Vein endothelial cell (primary cell): ENCODE measurements around the gene HEMK1. TPM values are rescaled to one million over a fixed set of nuclear protein-coding genes. Genes with fewer than 3 reads are reported as not detected.

ENCODE experiments used
- total RNA-seq: library from RNA; depleted of rRNA; stranded (reverse); fragments of >200 nt; gene quantifications from 2 replicates; pipeline ENCODE4 v1.2.3, GENCODE V29; 2012

Gene HEMK1
- 7.8 and 9.8 TPM in 2 replicates for total RNA-seq

DNA sequence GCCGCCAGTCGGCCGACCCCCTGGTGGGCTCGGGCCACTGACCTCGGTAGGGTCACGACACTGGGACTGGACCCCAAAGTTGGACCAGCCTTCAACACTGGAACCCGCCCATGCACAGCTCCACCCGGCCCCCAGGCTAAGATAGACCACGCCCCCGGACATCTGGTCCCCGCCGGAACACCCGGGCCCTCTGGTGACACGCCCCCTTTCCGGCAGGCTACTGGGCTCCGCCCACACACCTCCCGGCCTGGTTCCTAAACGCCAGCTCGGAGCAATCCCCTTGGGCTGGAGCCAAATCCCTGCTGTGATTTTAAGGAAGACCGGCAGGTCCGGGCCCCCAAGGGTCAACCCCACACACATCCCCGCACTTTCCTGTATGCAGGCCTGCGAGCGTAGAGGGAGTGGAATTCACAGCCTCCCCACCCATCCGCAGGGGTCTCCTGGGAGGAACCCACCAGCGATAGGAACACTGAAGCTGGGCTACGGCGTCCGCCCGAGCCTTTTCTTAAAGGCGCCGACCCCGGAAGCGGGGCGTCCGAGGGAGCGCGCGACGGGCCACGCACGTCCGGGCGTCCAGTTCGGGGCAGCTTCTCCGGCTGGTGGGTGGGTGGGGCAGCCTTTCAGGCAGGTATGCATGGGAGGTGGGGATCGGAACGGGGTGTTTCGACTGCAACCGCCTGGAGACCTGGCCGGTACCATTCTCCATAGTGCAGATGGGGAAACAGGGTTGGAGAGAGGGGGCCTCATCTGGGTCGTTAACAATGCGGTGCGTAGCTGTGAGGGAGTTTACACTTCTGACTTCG, at the start of gene HEMK1:
Gene HEMK1, plus strand, starts transcription at position 576 of the 803 bp plus-strand sequence. CDS start 1,583 bp downstream, outside the sequence.

DNA sequence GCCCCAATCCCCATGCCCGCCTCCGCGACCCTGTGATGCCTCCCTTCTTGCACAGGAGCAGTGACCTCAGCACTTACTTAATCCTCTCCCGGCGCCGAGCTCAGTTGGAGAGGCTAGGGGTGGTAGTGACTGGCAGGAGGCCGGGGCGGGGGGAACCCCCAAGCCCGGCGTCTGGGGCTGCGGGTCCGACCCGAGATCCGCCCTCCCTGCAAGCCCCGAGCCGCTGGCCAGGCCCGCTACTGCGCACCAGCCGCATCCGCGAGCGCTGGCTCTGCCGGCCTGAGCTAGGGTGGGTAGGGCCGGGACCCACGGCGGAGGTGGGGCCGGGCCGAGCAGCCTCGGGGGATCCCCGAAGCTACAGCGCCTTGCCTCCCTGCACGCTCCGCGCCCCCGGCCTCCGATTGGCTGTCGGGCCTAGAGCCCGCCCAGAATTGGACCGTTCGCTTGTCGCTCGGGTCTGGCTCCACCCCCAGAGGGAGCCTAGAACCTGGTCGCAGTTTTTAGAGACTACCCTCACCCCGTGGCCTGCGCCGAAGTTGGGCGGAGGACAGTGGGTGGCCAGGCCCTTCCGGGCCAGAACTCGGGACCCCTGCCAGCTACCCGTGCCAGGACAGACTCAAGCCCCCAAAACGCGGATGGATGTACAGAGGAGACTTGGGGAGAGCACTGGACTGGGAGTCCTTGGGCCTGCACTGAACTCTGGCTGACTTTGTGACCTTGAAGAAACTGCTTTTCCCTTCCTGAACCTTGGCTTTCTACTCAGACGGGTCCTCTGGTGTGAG, 1.7 kb upstream of the HEMK1 start, which contains the start of gene C3orf18:
Gene C3orf18, minus strand, starts transcription at position 362 of the 782 bp plus-strand sequence. CDS start 2,048 bp downstream, outside the sequence.

GRCh38 chr3:50611464-50612233, 42.3 kb downstream of the HEMK1 start, which contains the start of gene CISH:
Gene CISH (minus strand): TSS chr3:50611774. CDS start chr3:50611650, 124 bp downstream.

GRCh38 chr3:50617096-50617791, 47.9 kb downstream of the HEMK1 start, which contains the start of gene MAPKAPK3:
Gene MAPKAPK3 (plus strand): TSS chr3:50617151. CDS start chr3:50617566, 415 bp downstream.

Other genes starting within 250 kb of the HEMK1 start
- gene HYAL2, start 246.8 kb upstream of the HEMK1 start, total RNA-seq = 582 and 661 TPM in 2 replicates
- gene TUSC2, start 241.3 kb upstream of the HEMK1 start, total RNA-seq = 37.2 and 46.3 TPM in 2 replicates
- 12.7 and 15.1 TPM in 2 replicates for gene RASSF1, start 228.7 kb upstream of the HEMK1 start, total RNA-seq
- gene ZMYND10, start 223.8 kb upstream of the HEMK1 start, total RNA-seq = 0.19 TPM in 1 of 2 replicates, not detected in the other
- 16.6 and 21.9 TPM in 2 replicates for gene NPRL2, start 218.7 kb upstream of the HEMK1 start, total RNA-seq
- 11.1 and 12.4 TPM in 2 replicates for gene CYB561D2, start 218.7 kb upstream of the HEMK1 start, total RNA-seq
- gene TMEM115, start 210.0 kb upstream of the HEMK1 start, total RNA-seq = 63.0 and 73.2 TPM in 2 replicates
- under 0.01 TPM in 1 of 2 replicates, not detected in the other for gene CACNA2D2, start 65.9 kb upstream of the HEMK1 start, total RNA-seq
- gene C3orf18, start 1.8 kb upstream of the HEMK1 start, total RNA-seq = 1.3 and 4.3 TPM in 2 replicates
- 0.33 and 0.48 TPM in 2 replicates for gene CISH, start 42.3 kb downstream of the HEMK1 start, total RNA-seq
- 18.6 and 32.4 TPM in 2 replicates for gene MAPKAPK3, start 47.6 kb downstream of the HEMK1 start, total RNA-seq
- under 0.01 and 0.19 TPM in 2 replicates for gene DOCK3, start 105.4 kb downstream of the HEMK1 start, total RNA-seq